Bronchial epithelial cell (primary cell): ENCODE data around the gene NRAP. TPM values are rescaled to one million over a fixed set of nuclear protein-coding genes. Genes with fewer than 3 reads are reported as not detected.

ENCODE experiments used
- DNase-seq: peaks from one replicate; pipeline ENCODE4 v3.0.0-alpha.2; 2010; ENCODE audit warnings: low read depth
- FAIRE-seq: peaks from 2 replicates; lab custom pipeline; 2011; peaks lifted over from hg19 to GRCh38; lab: Jason Lieb, UNC
- H3K27me3 ChIP-seq: 2 replicates; pipeline ENCODE4 v1.5.1; 2011; ENCODE audit warnings: low read length; ENCODE audit not compliant: control insufficient read depth, insufficient read depth
- H3K36me3 ChIP-seq: 2 replicates; pipeline ENCODE4 v1.5.1; 2011; ENCODE audit warnings: low read length; ENCODE audit not compliant: control insufficient read depth, insufficient read depth
- H3K4me3 ChIP-seq: 2 replicates; pipeline ENCODE4 v1.5.1; 2011; ENCODE audit warnings: mild to moderate bottlenecking, low read depth, low read length, control low read depth
- total RNA-seq: library from RNA; depleted of rRNA; stranded (reverse); fragments of >200 nt; gene quantifications from 2 replicates; pipeline ENCODE4 v1.2.1, GENCODE V29; 2014
- TF ChIP-seq, protein P1 (sequence below): IDR thresholded peaks from 2 replicates; pipeline ENCODE4 v1.5.1; 2011; ENCODE audit warnings: mild to moderate bottlenecking, moderate library complexity, low read length, control low read depth, inconsistent platforms; ENCODE audit not compliant: insufficient read depth, severe bottlenecking

Gene NRAP
- total RNA-seq, 1 donor from 2014 or later = not detected

- TF ChIP-seq, protein P1, sequence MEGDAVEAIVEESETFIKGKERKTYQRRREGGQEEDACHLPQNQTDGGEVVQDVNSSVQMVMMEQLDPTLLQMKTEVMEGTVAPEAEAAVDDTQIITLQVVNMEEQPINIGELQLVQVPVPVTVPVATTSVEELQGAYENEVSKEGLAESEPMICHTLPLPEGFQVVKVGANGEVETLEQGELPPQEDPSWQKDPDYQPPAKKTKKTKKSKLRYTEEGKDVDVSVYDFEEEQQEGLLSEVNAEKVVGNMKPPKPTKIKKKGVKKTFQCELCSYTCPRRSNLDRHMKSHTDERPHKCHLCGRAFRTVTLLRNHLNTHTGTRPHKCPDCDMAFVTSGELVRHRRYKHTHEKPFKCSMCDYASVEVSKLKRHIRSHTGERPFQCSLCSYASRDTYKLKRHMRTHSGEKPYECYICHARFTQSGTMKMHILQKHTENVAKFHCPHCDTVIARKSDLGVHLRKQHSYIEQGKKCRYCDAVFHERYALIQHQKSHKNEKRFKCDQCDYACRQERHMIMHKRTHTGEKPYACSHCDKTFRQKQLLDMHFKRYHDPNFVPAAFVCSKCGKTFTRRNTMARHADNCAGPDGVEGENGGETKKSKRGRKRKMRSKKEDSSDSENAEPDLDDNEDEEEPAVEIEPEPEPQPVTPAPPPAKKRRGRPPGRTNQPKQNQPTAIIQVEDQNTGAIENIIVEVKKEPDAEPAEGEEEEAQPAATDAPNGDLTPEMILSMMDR = no peak
- no peak for FAIRE-seq
Observed at GRCh38 chr10:113555751-113556150, 108.1 kb downstream of the NRAP start.

GRCh38 chr10:113555245-113555644 is 108.6 kb downstream of the NRAP start:
- Histone ChIP-seq H3K4me3 (no peak overlapping the region), H3K27me3 (no peaks in the 10 kb centered on the region), H3K36me3 (no peaks in the 10 kb centered on the region)
- TF ChIP-seq, protein P1 = no peak
- DNase-seq (no peak), FAIRE-seq (no peak)

More at GRCh38 chr10:113555751-113556150, 108.1 kb downstream of the NRAP start:
- H3K27me3 ChIP-seq = no peaks in the 10 kb centered on the region
- H3K4me3 ChIP-seq = no peak overlapping the region
- DNase-seq = no peak
- no peaks in the 10 kb centered on the region for H3K36me3 ChIP-seq

- TF ChIP-seq, protein P1 = no peak
- DNase-seq (peak; percentile 73), FAIRE-seq (peak; percentile 32)
- Histone ChIP-seq H3K4me3 (no peak overlapping the region), H3K36me3 (no peaks in the 10 kb centered on the region), H3K27me3 (no peaks in the 10 kb centered on the region)
Observed at GRCh38 chr10:113554214-113554613, 109.6 kb downstream of the NRAP start.

- Histone ChIP-seq H3K36me3 (no peaks in the 10 kb centered on the region), H3K4me3 (no peak overlapping the region), H3K27me3 (no peaks in the 10 kb centered on the region)
- TF ChIP-seq, protein P1 = no peak
- FAIRE-seq (no peak), DNase-seq (no peak)
Observed at GRCh38 chr10:113553149-113553548, 110.7 kb downstream of the NRAP start.

GRCh38 chr10:113552701-113553100 is 111.1 kb downstream of the NRAP start, which contains the start of gene HABP2:
HABP2 (plus strand) TSS chr10:113553053; CDS start chr10:113553122, 69 bp downstream.
- TF ChIP-seq, protein P1 = no peak
- Histone ChIP-seq H3K27me3 (no peaks in the 10 kb centered on the region), H3K4me3 (no peak within 1 kb of the TSS), H3K36me3 (no peaks in the 10 kb centered on the region)
- FAIRE-seq (no peak), DNase-seq (no peak)

DNA sequence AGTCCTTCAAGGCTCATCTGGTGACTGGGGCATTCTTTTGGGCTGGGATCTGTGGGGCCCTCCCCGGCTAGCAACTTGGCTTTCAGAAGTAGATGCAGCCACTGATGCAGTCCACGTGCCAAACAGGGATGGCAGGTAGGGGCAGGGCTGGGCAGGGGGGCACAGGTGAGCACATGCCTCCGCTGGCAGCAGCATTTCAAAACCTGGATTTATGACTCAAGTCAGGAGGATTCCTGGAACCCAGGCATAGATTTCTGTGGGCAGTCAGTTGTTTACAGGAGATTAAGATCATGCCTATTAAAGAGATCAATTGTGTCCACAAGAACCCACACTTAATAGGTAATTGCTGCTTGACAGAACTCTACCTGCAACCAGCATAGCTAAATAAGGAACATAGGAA is 111.8 kb downstream of the NRAP start:
- FAIRE-seq (no peak), DNase-seq (peak; percentile 89)
- Histone ChIP-seq H3K4me3 (no peak overlapping the region), H3K27me3 (no peaks in the 10 kb centered on the region), H3K36me3 (no peaks in the 10 kb centered on the region)
- TF ChIP-seq, protein P1 = no peak
